ENCODE data around the gene C20orf96.
"Not testable (repeated sequence)": the region's sequence is repeated elsewhere in the genome, so short reads cannot be mapped to it uniquely, and the experiment has no call there.

Gene C20orf96

GRCh38 chr20:278607-279571 lies 11.7 kb downstream of the C20orf96 start:
- no peak for DNase-seq

- no peak for DNase-seq
Measured at GRCh38 chr20:278181-278580, 12.4 kb downstream of the C20orf96 start.

GRCh38 chr20:277496-277781 lies 13.1 kb downstream of the C20orf96 start:
- no peak for DNase-seq

GRCh38 chr20:276620-277495 lies 13.7 kb downstream of the C20orf96 start:
- no peak for DNase-seq

DNA sequence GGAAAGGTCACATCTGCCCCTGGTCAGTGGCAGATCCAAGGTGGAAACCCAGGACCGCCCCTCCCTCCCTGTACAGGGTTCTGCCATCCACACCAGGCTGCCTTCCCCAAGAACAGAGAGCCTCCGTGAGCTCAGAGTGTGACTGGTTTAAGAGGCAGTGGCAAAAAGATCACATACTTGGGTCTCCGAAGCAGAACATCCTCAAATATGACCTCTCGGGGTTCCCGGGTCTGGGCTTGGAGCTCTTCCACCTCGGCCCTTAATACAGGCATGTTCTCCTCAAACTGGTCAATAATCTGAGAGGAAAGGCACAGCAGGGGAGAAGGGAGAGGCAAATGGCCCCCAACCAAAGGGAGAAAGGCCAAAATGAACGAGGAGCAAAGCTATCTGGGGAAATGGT lies 14.8 kb downstream of the C20orf96 start:
- DNase-seq: no peak

DNA sequence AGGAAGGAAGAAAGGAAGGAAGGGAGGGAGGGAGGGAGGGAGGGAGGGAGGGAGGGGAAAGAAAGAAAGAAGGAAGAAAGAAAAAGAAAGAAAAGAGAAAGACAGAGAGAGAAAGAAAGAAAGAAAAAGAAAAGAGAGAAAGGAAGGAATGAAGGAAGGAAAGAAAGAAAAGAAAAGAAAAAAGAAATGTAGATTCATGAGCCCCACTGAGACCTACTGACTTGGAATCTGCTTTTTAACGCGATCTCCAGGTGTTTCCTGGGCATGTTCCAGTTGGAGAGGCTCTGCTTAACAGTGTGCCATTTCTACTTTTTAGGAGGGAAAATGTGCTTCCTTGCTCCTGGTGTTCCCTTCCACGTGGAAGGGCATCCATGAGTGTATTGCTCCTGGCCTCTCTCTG lies 16.7 kb downstream of the C20orf96 start:
- no peak for DNase-seq

GRCh38 chr20:272718-273117 lies 17.8 kb downstream of the C20orf96 start:
- no peak for DNase-seq

DNA sequence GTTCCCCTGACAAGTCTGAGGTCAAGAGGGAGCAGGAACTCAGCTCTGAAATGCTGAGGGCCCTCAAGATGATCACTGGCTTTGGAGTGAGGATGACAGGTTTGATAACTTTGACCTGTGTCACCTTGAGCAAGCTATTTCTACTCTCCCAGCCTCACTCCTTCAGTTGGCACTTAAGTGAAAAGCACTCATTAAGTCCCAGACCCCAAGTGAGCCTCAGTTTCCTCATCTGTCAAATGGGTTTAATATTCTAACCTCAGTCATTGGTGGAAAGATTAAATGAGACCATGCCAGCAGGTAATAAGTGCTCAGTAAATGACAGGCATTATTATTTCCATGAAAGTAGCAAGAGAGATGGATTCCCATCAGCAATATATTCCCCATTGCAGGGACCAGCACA lies 19.0 kb downstream of the C20orf96 start:
- no peak for DNase-seq

DNA sequence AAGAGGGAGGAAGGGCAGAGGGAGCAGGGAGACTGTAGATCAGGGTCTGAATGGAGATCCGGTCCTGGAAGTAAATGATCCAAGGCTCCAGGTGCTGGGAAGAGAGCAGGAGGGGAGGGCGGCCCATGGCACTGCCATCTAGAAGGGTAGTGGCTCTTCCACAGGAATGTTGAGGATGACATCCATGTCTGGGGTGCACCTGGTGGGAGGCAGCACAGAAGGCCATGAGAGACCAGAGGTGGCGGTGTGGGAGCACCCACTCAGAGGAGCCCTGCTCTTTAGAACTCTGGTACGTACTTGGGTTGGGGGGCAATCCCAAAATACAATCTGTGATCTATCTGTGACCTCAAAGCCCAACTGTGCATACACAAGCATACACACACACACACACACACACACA lies 19.5 kb downstream of the C20orf96 start:
- no peak for DNase-seq

DNA sequence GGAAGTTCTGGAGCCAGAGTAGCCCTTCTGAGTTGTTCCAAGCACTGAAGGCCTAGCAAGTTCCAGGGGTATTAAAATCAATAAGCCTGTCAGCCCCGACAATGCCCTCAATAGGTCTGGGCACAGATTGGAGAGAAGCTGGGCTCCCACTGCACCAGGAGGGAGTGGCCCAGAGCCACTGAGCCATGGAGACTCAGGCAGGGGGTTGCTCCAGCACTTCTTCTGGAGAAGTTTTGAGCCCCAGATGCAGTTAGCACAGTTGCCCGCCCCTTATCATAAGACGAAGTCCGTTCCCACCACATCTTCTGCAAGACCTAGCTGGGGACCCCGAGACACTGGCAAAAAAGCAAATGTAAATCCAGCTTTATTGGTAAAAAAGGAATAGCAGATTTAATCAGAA lies 20.0 kb downstream of the C20orf96 start:
- DNase-seq: no peak

- DNase-seq: peak; percentile 91
Measured at GRCh38 chr20:266596-267562, 23.7 kb downstream of the C20orf96 start.

DNA sequence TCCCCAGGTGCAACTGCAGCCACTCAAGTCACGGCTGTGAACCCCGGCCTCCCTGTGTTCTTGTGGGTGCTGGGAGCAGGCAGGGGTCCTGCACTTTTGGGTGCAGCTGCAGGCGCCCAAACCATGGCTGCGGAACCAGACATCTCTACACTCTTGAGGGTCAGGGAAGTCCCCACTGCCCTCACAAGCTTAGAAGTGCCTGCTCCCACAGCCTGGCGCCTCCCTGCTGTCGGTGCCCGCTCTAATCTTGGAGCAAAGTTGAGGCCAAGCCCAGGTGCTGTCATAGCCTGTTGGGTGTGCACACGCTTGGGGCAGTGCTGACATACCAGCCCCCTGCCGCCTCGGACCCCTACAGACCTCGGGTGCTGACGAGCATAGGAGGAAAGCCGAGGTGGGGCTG lies 26.8 kb downstream of the C20orf96 start:
- DNase-seq: no peak

GRCh38 chr20:259981-260380 lies 30.6 kb downstream of the C20orf96 start:
- no peak for DNase-seq

DNA sequence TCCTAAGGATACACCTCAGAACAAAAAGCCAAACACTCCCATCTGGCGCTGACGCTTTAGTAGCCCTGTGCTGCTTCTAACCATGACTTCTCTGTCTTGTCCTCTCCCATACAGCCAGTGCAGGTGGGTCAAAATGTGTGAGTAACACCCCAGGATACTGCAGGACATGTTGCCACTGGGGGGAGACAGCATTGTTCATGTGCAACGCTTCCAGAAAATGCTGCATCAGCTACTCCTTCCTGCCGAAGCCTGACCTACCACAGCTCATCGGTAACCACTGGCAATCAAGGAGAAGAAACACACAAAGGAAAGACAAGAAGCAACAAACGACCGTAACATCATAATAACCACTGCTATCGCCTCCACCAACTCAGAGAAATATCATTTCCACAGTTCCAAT lies 31.6 kb downstream of the C20orf96 start:
- no peak for DNase-seq

DNA sequence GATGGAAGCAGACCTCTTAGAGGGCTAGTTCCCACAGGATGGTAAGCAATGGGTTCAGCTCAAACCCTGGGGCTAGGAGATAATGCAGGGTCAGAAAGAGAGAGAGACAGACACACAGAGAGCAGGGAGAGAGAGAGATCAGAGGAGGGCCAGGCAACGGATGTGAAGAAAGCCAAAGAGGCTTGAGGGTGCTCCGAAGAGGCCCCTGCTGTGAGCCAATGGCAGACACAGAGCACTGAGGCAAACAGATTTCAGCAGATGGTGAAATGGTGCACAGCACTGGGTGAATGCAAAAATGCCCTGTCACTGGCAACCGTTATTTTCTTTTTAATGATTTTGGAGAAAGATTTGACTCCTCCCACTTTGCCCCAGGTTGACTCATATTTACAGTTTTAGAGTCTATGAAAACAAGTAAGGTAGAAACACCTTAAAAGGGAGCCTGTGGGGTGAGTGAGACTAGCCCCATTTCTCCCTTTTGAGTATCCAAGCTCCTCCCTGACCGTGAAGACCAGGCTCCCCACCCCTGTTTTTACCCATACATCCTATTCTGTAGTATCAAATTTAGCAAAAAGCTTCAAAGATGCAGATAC lies 32.2 kb downstream of the C20orf96 start:
- no peak for DNase-seq

DNA sequence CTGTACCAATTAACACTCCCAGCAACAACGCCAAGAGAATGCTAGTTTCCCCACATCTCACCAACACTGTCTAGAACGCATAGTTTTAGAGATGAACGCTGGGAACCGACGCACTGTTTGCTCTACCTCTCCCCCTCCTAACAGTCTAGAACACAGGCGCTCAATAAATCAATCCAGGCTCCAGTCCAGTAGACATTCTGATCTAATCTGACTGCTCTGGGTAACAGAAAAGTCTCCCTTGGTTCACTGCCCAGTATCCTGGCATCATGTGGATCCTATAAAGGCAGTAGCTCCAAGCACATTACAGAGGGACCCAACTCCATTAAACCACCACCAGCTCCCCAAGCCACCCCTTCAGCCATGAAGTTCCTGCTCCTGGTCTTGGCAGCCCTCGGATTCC lies 33.1 kb downstream of the C20orf96 start, which contains the start of gene DEFB132:
Gene DEFB132, plus strand, starts transcription at position 306 of the 400 bp plus-strand sequence. Its CDS starts 55 bp downstream, at position 361.
- DNase-seq: no peak

GRCh38 chr20:253447-253846 lies 37.1 kb downstream of the C20orf96 start:
- not testable (repeated sequence) for DNase-seq

DNA sequence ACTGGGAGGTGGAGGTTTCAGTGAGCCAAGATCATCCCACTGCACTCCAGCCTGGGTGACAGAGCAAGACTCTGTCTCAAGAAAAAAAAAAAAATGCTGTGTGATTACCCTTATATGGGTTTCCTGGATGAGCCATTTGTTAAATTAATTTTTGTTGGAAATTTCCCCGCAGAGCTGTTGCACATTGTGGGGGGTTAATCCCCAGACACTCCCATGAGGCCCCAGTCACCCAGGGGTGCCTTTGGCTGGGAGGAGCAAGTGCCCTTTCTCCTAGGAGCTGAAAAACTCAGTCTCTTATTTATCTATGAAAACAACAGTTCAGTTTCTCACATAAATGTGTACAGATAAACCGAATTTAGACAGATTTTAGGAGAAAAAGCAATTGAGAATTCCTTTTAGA lies 37.7 kb downstream of the C20orf96 start:
- DNase-seq: no peak

GRCh38 chr20:251354-251753 lies 39.2 kb downstream of the C20orf96 start:
- no peak for DNase-seq

DNA sequence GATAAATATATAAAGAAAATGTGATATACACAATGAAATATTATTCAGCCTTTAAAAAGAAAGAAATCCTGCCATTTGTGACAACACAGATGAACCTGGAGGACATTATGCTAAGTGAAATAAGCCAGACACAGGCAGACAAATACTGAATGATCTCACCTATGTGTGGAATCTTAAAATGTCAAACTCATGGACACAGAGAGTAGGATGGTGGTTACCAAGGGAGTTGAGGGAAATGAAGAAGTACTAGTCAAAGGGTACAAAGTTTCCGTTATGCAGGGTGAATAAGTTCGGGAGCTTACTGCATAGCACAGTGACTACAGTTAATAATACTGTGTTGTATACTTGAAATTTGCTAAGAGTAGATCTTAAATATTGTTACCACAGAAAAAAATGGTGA lies 47.6 kb downstream of the C20orf96 start:
- DNase-seq: no peak

- DNase-seq: no peak
Measured at GRCh38 chr20:237929-238328, 52.6 kb downstream of the C20orf96 start.

- peak; percentile 14 for DNase-seq
Measured at GRCh38 chr20:237489-237888, 53.1 kb downstream of the C20orf96 start.
